ENCODE measurements around the gene CD79A.

The CD79A gene

GRCh38 chr19:41876847-41877832 is at the start of gene CD79A:
Gene CD79A, plus strand, starts transcription at chr19:41877279. Its CDS starts 26 bp downstream, at chr19:41877305.
- no peak for DNase-seq (ENCODE audit: low read depth in 4 of 4, low spot score in 1 of 4)

DNA sequence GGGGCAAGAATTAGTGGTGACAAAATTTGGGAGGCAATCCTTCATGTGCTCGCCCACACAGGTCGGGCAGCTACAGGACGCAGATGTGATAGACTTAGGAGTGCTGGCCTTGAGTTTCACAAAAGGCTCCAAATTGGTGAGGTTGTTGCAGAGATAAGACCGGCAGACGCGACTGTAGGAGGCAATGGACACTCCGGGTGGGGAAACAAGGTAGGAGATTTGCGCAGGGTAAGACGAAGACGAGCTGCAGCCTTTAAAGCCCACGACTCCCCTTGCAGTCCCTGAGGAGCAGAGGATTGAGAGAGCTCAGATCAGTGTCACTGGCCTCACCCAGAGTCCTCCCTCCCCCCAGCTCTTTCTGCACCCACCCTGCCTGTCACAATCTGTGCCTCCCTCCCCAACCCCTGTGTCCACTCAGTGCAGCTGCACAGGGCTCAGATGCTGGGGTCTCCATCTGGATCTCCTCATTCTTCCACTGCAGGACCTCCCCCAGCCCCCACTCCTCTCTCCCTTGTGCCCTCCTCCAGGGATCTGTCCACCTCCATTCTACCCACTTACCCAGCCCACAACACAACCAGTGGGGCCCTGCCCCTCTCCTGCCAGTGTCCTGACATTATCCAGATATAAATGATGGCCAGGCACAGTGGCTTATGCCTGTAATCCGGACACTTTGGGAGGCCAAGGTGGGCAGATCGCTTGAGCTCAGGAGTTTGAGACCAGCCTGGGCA is 38.9 kb upstream of the CD79A start:
- no peak for DNase-seq (ENCODE audit: low read depth in 4 of 4, low spot score in 1 of 4)

DNA sequence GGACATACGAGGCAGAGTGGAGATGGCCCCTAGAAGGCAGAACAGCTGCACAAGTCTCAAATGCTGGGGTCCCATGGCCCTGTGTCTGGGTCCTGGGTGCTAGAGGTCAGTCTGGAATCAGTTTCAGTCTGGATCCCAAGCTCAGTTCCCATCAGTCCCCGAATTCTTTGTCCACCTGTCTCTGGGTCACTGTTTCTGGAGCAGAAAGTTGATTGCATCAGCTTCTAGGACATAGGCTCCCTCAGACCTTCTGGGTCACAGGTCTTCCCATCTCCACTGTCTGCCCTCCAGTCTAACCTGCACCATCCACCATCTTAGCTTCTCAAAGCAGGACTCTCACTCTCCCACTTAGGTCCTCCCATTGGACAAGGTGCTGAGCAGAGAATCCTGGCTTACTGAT is 37.9 kb upstream of the CD79A start:
- no peak for DNase-seq (ENCODE audit: low read depth in 4 of 4, low spot score in 1 of 4)

GRCh38 chr19:41843371-41843770 is 33.7 kb upstream of the CD79A start:
- DNase-seq (ENCODE audit: low read depth in 4 of 4, low spot score in 1 of 4) = no peak

DNA sequence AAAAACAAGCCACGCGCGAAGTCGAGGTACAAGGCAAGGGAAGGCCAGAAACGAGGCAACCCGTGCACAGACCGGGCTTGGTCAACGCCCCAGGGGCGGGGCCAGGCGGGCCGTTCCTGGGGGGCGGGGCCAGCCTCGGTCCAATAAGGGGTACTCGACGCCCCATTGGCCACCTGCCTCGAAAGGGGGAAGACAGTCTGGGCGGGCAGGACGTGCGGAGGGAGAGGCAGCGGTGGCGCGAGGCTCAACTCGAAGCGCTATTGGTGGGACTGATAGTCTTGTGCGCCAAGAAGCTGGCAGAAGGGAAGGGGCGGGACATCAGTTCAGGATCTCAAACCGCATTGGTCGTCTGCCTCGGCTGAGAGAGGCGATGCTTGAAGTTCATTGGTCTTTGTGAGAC is 32.5 kb upstream of the CD79A start, which contains the start of gene LYPD4:
Gene LYPD4 (minus strand): TSS at position 83 of the 400 bp plus-strand sequence. CDS start 5,398 bp downstream, outside the sequence.
- DNase-seq (ENCODE audit: low read depth in 4 of 4, low spot score in 1 of 4) = no peak

GRCh38 chr19:41845001-41845050 is 32.3 kb upstream of the CD79A start, which contains the start of gene DMRTC2:
Gene DMRTC2, plus strand, starts transcription at chr19:41845042. Its CDS starts 2,387 bp downstream, at chr19:41847429.
- no peak for DNase-seq (ENCODE audit: low read depth in 4 of 4, low spot score in 1 of 4)

- no peak for DNase-seq (ENCODE audit: low read depth in 4 of 4, low spot score in 1 of 4)
These were observed 32.0 kb upstream of the CD79A start for GRCh38 chr19:41845051-41845590.

GRCh38 chr19:41847351-41848105 is 29.6 kb upstream of the CD79A start:
- no peak for DNase-seq (ENCODE audit: low read depth in 4 of 4, low spot score in 1 of 4)

GRCh38 chr19:41848666-41849065 is 28.4 kb upstream of the CD79A start:
- no peak for DNase-seq (ENCODE audit: low read depth in 4 of 4, low spot score in 1 of 4)

DNA sequence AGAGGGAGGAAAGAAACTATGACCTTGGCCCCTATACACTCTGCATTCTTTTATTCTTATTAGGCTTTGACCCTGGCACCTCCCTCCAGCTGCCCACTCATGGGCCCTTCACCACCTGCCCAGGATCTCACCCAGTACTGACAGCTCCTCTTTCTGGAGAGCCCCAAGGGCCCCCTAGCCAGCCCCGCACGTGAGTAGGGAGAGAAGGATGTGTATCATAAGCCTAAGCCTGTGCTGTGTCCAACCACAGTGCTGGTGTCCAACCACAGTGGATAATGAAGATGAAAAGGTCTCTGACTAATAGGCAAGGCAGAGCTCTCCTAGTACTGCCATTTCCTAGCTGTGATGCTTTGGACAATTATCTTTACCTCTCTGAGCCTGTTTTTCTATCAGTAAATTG is 28.0 kb upstream of the CD79A start:
- DNase-seq (ENCODE audit: low read depth in 4 of 4, low spot score in 1 of 4) = no peak

GRCh38 chr19:41850381-41850780 is 26.7 kb upstream of the CD79A start:
- DNase-seq (ENCODE audit: low read depth in 4 of 4, low spot score in 1 of 4) = no peak

- no peak for DNase-seq (ENCODE audit: low read depth in 4 of 4, low spot score in 1 of 4)
These were observed 25.6 kb upstream of the CD79A start for GRCh38 chr19:41851456-41851855.

- DNase-seq (ENCODE audit: low read depth in 4 of 4, low spot score in 1 of 4) = no peak
These were observed 23.7 kb upstream of the CD79A start for GRCh38 chr19:41853344-41853743.

GRCh38 chr19:41853768-41854167 is 23.3 kb upstream of the CD79A start:
- no peak for DNase-seq (ENCODE audit: low read depth in 4 of 4, low spot score in 1 of 4)

- DNase-seq (ENCODE audit: low read depth in 4 of 4, low spot score in 1 of 4) = no peak
These were observed 17.9 kb upstream of the CD79A start for GRCh38 chr19:41859213-41859617.

DNA sequence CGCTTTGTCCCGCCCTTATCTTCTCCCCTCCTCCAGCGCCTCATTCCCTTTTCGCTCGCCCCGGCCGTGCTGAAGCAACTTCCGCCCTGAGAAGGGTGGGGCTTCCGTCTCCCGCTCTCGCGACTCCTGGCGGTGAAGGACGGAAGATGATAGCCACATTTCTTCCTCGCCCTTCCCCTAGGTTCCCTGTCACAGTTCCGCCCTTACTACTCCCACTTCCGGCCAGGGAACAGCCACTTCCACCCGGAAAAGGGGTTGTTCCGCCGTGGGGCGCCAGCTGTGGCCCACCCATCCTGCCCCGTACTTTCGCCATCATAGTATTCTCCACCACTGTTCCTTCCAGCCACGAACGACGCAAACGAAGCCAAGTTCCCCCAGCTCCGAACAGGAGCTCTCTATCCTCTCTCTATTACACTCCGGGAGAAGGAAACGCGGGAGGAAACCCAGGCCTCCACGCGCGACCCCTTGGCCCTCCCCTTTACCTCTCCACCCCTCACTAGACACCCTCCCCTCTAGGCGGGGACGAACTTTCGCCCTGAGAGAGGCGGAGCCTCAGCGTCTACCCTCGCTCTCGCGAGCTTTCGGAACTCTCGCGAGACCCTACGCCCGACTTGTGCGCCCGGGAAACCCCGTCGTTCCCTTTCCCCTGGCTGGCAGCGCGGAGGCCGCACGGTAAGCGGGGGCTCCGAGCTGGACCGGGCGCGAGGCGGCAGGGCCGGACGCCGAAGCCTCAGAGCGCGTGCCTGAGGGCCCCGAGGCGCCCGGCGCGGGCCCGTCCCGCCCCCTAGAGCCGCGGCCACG is 17.3 kb upstream of the CD79A start, which contains the start of gene RPS19:
Gene RPS19 (plus strand): TSS at position 638 of the 801 bp plus-strand sequence. CDS start 520 bp downstream, outside the sequence.
- peak; percentile 94 to 97 (median 96) for DNase-seq (ENCODE audit: low read depth in 4 of 4, low spot score in 1 of 4)

- DNase-seq (ENCODE audit: low read depth in 4 of 4, low spot score in 1 of 4) = no peak
These were observed 16.5 kb upstream of the CD79A start for GRCh38 chr19:41860419-41861115.

GRCh38 chr19:41861116-41861768 is 15.8 kb upstream of the CD79A start:
- DNase-seq (ENCODE audit: low read depth in 4 of 4, low spot score in 1 of 4) = no peak

- DNase-seq (ENCODE audit: low read depth in 4 of 4, low spot score in 1 of 4) = no peak
These were observed 15.2 kb upstream of the CD79A start for GRCh38 chr19:41861846-41862245.

All from stimulated activated CD4-positive, alpha-beta T cell treated with anti-CD3 and anti-CD28 coated beads, Interleukin-1b, Interleukin-23, amount 100 ng/mL, for 24 hours (primary cell).